ENCODE data around the gene NUP88. TPM values are rescaled to one million over a fixed set of nuclear protein-coding genes. Genes with fewer than 3 reads are reported as not detected.

Gene NUP88
- total RNA-seq, 1 donor from 2014 or later = 72.4 TPM

- Mint-ChIP-seq H3K27ac (peak overlapping the region; percentile 3), H3K36me3 (peaks cover 49% of the 10 kb centered on the region), H3K4me3 (no peak overlapping the region), H3K9me3 (no peaks in the 10 kb centered on the region), H3K4me1 (ENCODE audit: unreplicated experiment) (peaks cover 4% of the 10 kb centered on the region), H3K27me3 (no peaks in the 10 kb centered on the region)
- DNase-seq (ENCODE audit: extremely low spot score, unreplicated experiment) = no peak
- no peak for TF ChIP-seq CTCF (conservative IDR thresholded peaks at IDR 0.05)
Measured at GRCh38 chr17:5429191-5429887, 9.9 kb upstream of the NUP88 start.

GRCh38 chr17:5425826-5426225, 6.4 kb upstream of the NUP88 start:
- H3K4me1 Mint-ChIP-seq (ENCODE audit: unreplicated experiment) = peaks cover 11% of the 10 kb centered on the region
- no peak overlapping the region for H3K4me3 Mint-ChIP-seq
- no peak for TF ChIP-seq CTCF (conservative IDR thresholded peaks at IDR 0.05)
- H3K9me3 Mint-ChIP-seq = no peaks in the 10 kb centered on the region
- DNase-seq (ENCODE audit: extremely low spot score, unreplicated experiment) = no peak
- H3K27me3 Mint-ChIP-seq = no peaks in the 10 kb centered on the region
- no peak overlapping the region for H3K27ac Mint-ChIP-seq
- H3K36me3 Mint-ChIP-seq = peaks cover 27% of the 10 kb centered on the region

GRCh38 chr17:5424909-5425308, 5.4 kb upstream of the NUP88 start:
- DNase-seq (ENCODE audit: extremely low spot score, unreplicated experiment) = no peak
- TF ChIP-seq CTCF (conservative IDR thresholded peaks at IDR 0.05) = no peak
- H3K36me3 Mint-ChIP-seq = peaks cover 29% of the 10 kb centered on the region
- no peaks in the 10 kb centered on the region for H3K9me3 Mint-ChIP-seq
- peaks cover 16% of the 10 kb centered on the region for H3K4me1 Mint-ChIP-seq (ENCODE audit: unreplicated experiment)
- no peak overlapping the region for H3K4me3 Mint-ChIP-seq
- no peak overlapping the region for H3K27ac Mint-ChIP-seq
- H3K27me3 Mint-ChIP-seq = no peaks in the 10 kb centered on the region

GRCh38 chr17:5422505-5422904, 3.0 kb upstream of the NUP88 start:
- H3K27ac Mint-ChIP-seq = peak overlapping the region; percentile 83
- H3K4me1 Mint-ChIP-seq (ENCODE audit: unreplicated experiment) = peaks cover 16% of the 10 kb centered on the region
- H3K4me3 Mint-ChIP-seq = peak overlapping the region; percentile 48
- DNase-seq (ENCODE audit: extremely low spot score, unreplicated experiment) = no peak
- H3K27me3 Mint-ChIP-seq = no peaks in the 10 kb centered on the region
- no peaks in the 10 kb centered on the region for H3K9me3 Mint-ChIP-seq
- peaks cover 14% of the 10 kb centered on the region for H3K36me3 Mint-ChIP-seq
- TF ChIP-seq CTCF (conservative IDR thresholded peaks at IDR 0.05) = no peak

- Mint-ChIP-seq H3K27ac (peak within 1 kb of the TSS; percentile 99), H3K36me3 (peaks cover 20% of the 10 kb centered on the region), H3K4me1 (ENCODE audit: unreplicated experiment) (peaks cover 16% of the 10 kb centered on the region)
Measured at GRCh38 chr17:5419959-5420653, 644 bp upstream of the NUP88 start, which contains the start of gene RPAIN. Gene RPAIN, plus strand, starts transcription at chr17:5420182. Its CDS starts 29 bp downstream, at chr17:5420211.

More at GRCh38 chr17:5419959-5420653, 644 bp upstream of the NUP88 start, which contains the start of gene RPAIN:
- no peaks in the 10 kb centered on the region for H3K9me3 Mint-ChIP-seq
- H3K4me3 Mint-ChIP-seq = peak within 1 kb of the TSS; percentile 97
- peak; percentile 81 for DNase-seq (ENCODE audit: extremely low spot score, unreplicated experiment)
- no peak for TF ChIP-seq CTCF (conservative IDR thresholded peaks at IDR 0.05)
- H3K27me3 Mint-ChIP-seq = no peaks in the 10 kb centered on the region
